ENCODE data around the gene GPR62.
"Not testable (repeated sequence)": the region's sequence is repeated elsewhere in the genome, so short reads cannot be mapped to it uniquely, and the experiment has no call there.

GPR62 gene

DNA sequence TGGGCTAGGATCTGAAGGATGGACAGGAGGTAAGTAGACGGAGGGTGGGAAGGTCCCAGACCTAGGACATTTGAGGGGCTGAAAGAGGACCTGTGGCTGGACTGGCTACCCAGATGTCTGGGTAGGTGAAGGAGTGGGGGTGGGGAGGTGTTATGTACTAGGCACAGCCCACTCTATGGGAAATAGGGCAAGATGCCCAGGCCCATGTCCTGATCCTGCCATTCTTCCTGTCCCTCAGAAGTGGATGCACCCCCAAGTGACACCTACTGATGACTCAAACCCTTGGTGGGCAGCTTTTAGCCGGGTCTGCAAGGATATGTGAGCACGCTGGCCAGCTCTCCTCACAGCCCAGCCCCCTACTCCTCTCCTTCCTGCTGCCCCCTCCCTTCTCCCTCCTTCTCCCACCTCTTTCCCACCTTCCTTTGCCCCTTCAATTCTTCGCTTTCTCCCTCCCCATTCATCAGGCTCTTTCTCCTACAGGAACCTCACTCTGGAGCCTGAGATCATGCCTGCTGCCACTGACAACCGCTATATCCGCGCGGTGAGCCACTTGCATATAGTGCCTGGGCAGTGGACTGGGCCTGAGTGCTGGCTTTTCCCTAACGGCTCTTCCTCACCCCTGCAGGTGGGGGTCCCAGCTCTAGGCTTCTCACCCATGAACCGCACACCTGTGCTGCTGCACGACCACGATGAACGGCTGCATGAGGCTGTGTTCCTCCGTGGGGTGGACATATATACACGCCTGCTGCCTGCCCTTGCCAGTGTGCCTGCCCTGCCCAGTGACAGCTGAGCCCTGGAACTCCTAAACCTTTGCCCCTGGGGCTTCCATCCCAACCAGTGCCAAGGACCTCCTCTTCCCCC, 33.3 kb downstream of the GPR62 start:
- peaks cover 0 to 25% (median 17%) of the 10 kb centered on the region in 4 donors for H3K4me1 ChIP-seq
- no peak for DNase-seq
- H3K27ac ChIP-seq = no peak overlapping the region
- TF ChIP-seq CTCF (IDR thresholded peaks at IDR 0.05) = no peak
- no peak overlapping the region for H3K4me3 ChIP-seq
- H3K9me3 ChIP-seq = no peaks in the 10 kb centered on the region
- H3K36me3 ChIP-seq = peaks cover 2 to 28% (median 24%) of the 10 kb centered on the region in 3 donors
- no peaks in the 10 kb centered on the region for H3K27me3 ChIP-seq
- intact Hi-C loops (cut with DNase I; ENCODE audit: low total_unique reads) = no loop called here

- DNase-seq; H3K9me3 ChIP-seq; intact Hi-C loops (cut with DNase I; ENCODE audit: low total_unique reads); H3K4me3 ChIP-seq; H3K27me3 ChIP-seq: not testable (repeated sequence)
- H3K36me3 ChIP-seq = peaks cover 14 to 42% (median 36%) of the 10 kb centered on the region in 3 donors
- H3K27ac ChIP-seq = peak overlapping the region in 1 of 2 donors; percentile 53
- peaks cover 0 to 30% (median 22%) of the 10 kb centered on the region in 4 donors for H3K4me1 ChIP-seq
These were observed 35.4 kb downstream of the GPR62 start for GRCh38 chr3:51990501-51990971.

- Histone ChIP-seq H3K27ac (no peak overlapping the region), H3K4me1 (peaks cover 0 to 30% (median 22%) of the 10 kb centered on the region in 4 donors), H3K4me3 (no peak overlapping the region), H3K36me3 (peaks cover 14 to 42% (median 36%) of the 10 kb centered on the region in 3 donors), H3K9me3 (no peaks in the 10 kb centered on the region), H3K27me3 (no peaks in the 10 kb centered on the region)
- DNase-seq = no peak
- intact Hi-C loops (cut with DNase I; ENCODE audit: low total_unique reads) = no loop called here
- no peak for TF ChIP-seq CTCF (IDR thresholded peaks at IDR 0.05)
These were observed 37.0 kb downstream of the GPR62 start for GRCh38 chr3:51992017-51992682.

- intact Hi-C loops (cut with DNase I; ENCODE audit: low total_unique reads) = not testable (repeated sequence)
- H3K36me3 ChIP-seq = peaks cover 14 to 42% (median 36%) of the 10 kb centered on the region in 3 donors
These were observed 38.5 kb downstream of the GPR62 start for GRCh38 chr3:51993657-51994056.

DNA sequence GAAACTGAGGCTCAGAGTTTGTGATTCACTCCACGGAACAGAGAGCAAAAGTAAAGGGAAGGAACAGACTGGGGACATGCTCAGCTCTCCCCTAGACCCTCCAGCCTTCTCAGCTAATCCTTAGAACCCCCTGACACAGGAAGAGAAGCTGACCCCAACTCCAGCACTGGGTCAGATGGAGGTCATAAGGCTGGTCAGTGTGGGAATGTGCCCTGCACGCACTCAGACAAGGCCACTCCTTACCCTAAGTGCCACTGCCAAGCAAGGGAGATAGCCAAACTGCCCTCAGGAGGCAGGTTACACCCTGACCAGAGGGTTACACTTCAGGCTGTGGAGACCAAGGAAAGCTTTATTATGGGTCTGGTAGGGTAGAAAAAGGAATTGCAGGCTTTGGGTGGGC, 39.3 kb downstream of the GPR62 start:
- no peak for DNase-seq
- intact Hi-C loops (cut with DNase I; ENCODE audit: low total_unique reads) = no loop called here
- TF ChIP-seq CTCF (IDR thresholded peaks at IDR 0.05) = no peak
- peaks cover 0 to 15% of the 10 kb centered on the region in 2 donors for H3K27me3 ChIP-seq
- H3K36me3 ChIP-seq = peaks cover 14 to 42% (median 36%) of the 10 kb centered on the region in 3 donors
- no peaks in the 10 kb centered on the region for H3K9me3 ChIP-seq
- H3K4me1 ChIP-seq = peaks cover 0 to 27% (median 21%) of the 10 kb centered on the region in 4 donors
- peak overlapping the region; percentile 85 to 92 for H3K27ac ChIP-seq
- H3K4me3 ChIP-seq = peak overlapping the region in 1 of 2 donors; percentile 92

More at GRCh38 chr3:51993657-51994056, 38.5 kb downstream of the GPR62 start:
- DNase-seq, H3K9me3 ChIP-seq, H3K27ac ChIP-seq, H3K27me3 ChIP-seq, H3K4me3 ChIP-seq: not testable (repeated sequence)
- H3K4me1 ChIP-seq = peaks cover 0 to 30% (median 22%) of the 10 kb centered on the region in 4 donors

DNA sequence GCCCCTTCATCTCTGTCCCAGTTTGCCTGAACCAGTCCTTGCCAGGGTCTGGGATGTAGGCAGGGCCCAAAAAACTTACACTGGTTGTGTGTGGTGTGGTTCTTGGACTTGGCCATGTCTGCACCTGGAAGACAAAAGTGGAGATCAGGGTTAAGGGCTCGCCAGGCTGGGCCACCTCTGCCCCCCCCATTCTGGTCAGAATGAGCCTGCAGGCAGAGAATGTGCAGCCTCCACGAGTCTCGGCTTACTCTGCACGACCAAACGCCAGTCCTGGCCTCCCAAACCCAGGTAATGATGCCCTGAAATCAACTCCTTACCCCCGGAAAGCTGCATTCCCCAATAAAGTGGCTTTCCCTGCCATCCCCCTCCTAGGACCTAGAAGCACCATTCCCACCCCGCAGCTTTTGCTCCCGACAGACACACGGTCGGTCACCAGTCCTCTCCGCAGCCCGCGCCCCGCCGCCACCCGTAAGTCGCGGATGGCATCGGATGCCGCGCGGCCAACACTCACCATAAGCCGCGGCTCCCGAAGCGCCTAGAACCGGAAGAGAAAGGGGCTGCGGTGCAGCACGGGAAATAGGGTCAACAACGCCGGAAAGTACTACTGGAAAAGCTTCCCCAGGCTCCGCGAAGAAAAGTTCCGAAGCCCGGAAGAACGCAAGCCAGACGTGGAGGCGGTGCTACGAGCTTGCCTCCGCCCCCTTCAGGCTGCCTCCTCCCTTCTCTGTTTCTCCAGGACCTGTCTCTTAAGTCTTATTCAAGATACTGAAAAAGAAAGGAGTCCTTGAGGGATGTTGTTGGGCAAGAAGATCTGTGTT, 40.4 kb downstream of the GPR62 start, which contains the start of gene RPL29:
Gene RPL29, minus strand, starts transcription at position 550 of the 818 bp plus-strand sequence. Its CDS starts 434 bp downstream, at position 116.
- Histone ChIP-seq H3K9me3 (no peaks in the 10 kb centered on the region), H3K27ac (peak within 1 kb of the TSS; percentile 85 to 92), H3K36me3 (peaks cover 14 to 42% (median 36%) of the 10 kb centered on the region in 3 donors), H3K4me1 (peaks cover 0 to 26% (median 15%) of the 10 kb centered on the region in 4 donors), H3K4me3 (peak within 1 kb of the TSS; percentile 58 to 92), H3K27me3 (peaks cover 0 to 24% of the 10 kb centered on the region in 2 donors)
- peak in 1 of 2 experiments; percentile 9 for TF ChIP-seq CTCF (IDR thresholded peaks at IDR 0.05)
- DNase-seq = peak; percentile 89 to 95
- intact Hi-C loops (cut with DNase I; ENCODE audit: low total_unique reads) = no loop called here
